Calu3 (cell line): ENCODE data around the gene RUFY3. TPM values are rescaled to one million over a fixed set of nuclear protein-coding genes. Genes with fewer than 3 reads are reported as not detected.

Experiments
- BruUV-seq: library from RNA; stranded (reverse); fragments of 400-500 nt; replicated peaks from 2 replicates; lab custom pipeline; 2021; lab: Mats Ljungman, UMichigan
- CTCF ChIA-PET: fragments of 300-600 bp; sonication (Branson Sonifier 250); formaldehyde crosslinking; loops from one replicate; lab custom pipeline; 2022; ENCODE audit warnings: antibody characterized with exemption; lab: Charles Lee
- DNase-seq: peaks from one replicate; pipeline ENCODE4 v3.0.0; 2022
- H3K27ac Mint-ChIP-seq: one replicate; pipeline ENCODE4 v1.8.0; 2022; ENCODE audit warnings: mixed read lengths; ENCODE audit not compliant: unreplicated experiment
- H3K27me3 Mint-ChIP-seq: one replicate; pipeline ENCODE4 v1.8.0; 2022; ENCODE audit warnings: mixed read lengths; ENCODE audit not compliant: unreplicated experiment
- H3K36me3 Mint-ChIP-seq: one replicate; pipeline ENCODE4 v1.8.0; 2022; ENCODE audit warnings: mild to moderate bottlenecking, moderate library complexity, mixed read lengths; ENCODE audit not compliant: insufficient read depth, unreplicated experiment
- H3K4me1 Mint-ChIP-seq: one replicate; pipeline ENCODE4 v1.8.0; 2022; ENCODE audit warnings: mild to moderate bottlenecking, low read depth, mixed read lengths; ENCODE audit not compliant: unreplicated experiment
- H3K4me3 Mint-ChIP-seq: one replicate; pipeline ENCODE4 v1.8.0; 2022; ENCODE audit warnings: mild to moderate bottlenecking, low read depth, moderate library complexity, mixed read lengths; ENCODE audit not compliant: unreplicated experiment
- H3K9me3 Mint-ChIP-seq: one replicate; pipeline ENCODE4 v1.8.0; 2022; ENCODE audit warnings: low read depth, mixed read lengths; ENCODE audit not compliant: unreplicated experiment
- intact Hi-C: fragments of 100-400 bp; cut with micrococcal nuclease; formaldehyde crosslinking; loops from one replicate; pipeline ENCODE4 v1.10.0; 2022; ENCODE audit not compliant: unreplicated experiment
- total RNA-seq: library from RNA; stranded (reverse); gene quantifications from 2 replicates; pipeline ENCODE4 v1.2.3, GENCODE V29; 2022
- TF ChIP-seq, protein P1 (sequence below): fragments of 200-600 bp; IDR thresholded peaks from one replicate; pipeline ENCODE4 v1.8.0; 2022; ENCODE audit warnings: antibody characterized with exemption; ENCODE audit not compliant: unreplicated experiment

The RUFY3 gene
- total RNA-seq, 1 experiment from 2014 or later, result 25.8 TPM

DNA sequence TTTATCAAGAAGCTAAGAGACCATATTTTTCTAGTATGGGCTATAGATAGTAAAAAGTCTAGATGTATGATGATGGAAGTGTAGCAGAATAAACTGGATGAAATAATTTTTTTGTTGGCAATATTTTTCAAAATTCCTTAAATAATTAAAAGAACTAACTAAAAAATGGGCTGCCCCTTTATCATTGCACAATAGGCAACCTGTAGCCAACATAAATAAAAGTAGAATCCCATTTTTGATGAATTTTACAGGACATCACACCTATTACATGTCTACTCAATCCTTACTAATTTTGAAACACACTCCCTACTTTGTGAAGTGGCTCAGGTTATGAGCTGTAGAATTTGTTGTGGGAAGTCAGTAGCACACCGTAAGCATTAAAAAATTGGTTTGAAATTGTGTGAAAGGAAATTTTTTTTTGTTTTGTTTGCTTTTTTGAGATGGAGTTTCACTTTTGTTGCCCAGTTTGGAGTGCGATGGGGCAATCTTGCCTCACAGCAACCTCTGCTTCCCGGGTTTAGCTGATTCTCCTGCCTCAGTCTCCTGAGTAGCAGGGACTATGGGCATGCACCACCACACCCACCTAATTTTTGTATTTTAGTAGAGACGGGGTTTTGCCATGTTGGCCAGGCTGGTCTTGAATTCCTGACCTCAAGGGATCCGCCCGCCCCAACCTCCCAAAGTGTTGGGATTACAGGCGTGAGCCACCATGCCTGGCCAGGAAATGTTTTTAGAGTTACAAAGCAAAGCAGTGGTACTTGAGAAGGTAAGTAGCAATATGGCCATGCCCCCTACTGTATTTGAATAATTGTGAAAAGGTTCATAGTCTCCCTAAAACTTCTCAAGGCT, 8.9 kb upstream of the RUFY3 start:
- intact Hi-C loops, result no loop called here
- Mint-ChIP-seq H3K4me3 (no peak overlapping the region), H3K36me3 (no peaks in the 10 kb centered on the region), H3K27me3 (no peaks in the 10 kb centered on the region), H3K4me1 (no peaks in the 10 kb centered on the region), H3K9me3 (no peaks in the 10 kb centered on the region), H3K27ac (no peak overlapping the region)
- CTCF ChIA-PET, result interaction anchor here (0.6 kb wide), 1 partner anchor 8 kb away, joined by 3 read pairs; no protein-coding TSS in a partner anchor
- no TSS peak for BruUV-seq
- no peak for DNase-seq
- TF ChIP-seq, protein P1, sequence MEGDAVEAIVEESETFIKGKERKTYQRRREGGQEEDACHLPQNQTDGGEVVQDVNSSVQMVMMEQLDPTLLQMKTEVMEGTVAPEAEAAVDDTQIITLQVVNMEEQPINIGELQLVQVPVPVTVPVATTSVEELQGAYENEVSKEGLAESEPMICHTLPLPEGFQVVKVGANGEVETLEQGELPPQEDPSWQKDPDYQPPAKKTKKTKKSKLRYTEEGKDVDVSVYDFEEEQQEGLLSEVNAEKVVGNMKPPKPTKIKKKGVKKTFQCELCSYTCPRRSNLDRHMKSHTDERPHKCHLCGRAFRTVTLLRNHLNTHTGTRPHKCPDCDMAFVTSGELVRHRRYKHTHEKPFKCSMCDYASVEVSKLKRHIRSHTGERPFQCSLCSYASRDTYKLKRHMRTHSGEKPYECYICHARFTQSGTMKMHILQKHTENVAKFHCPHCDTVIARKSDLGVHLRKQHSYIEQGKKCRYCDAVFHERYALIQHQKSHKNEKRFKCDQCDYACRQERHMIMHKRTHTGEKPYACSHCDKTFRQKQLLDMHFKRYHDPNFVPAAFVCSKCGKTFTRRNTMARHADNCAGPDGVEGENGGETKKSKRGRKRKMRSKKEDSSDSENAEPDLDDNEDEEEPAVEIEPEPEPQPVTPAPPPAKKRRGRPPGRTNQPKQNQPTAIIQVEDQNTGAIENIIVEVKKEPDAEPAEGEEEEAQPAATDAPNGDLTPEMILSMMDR, result no peak

DNA sequence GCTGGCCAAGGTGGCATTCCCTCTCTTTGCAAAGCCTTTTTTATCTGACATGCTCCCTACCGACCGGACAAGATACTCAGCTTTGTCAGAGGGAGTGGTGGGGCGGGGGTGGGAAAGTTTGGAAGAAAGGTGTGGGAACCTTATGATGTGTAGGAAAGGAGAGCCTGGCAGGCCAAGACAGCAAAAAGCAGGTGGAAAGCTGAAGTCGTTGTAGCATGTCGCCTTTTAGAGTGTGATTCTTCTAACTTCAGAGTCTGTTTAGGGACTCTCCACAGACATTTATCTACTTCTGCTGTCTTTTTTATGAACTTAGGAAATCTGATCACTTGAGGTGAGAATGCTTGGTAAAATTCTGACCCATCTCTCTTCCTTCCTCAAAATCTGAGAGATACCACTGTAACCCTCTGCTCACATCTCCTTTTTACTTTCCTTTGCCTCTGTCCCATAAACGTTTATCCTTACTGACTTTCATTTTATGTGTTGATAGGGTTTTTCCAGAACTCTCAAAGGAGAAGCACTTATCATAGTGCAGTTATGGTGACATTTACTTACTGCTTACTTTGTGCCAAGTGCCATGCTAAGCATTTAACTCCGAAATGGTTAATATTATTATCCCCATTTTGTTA, 8.2 kb upstream of the RUFY3 start:
- Mint-ChIP-seq H3K4me1 (no peaks in the 10 kb centered on the region), H3K4me3 (no peak overlapping the region), H3K27ac (no peak overlapping the region), H3K36me3 (no peaks in the 10 kb centered on the region), H3K9me3 (no peaks in the 10 kb centered on the region), H3K27me3 (no peaks in the 10 kb centered on the region)
- CTCF ChIA-PET, result no interaction called here
- no TSS peak for BruUV-seq
- DNase-seq, result no peak
- intact Hi-C loops, result no loop called here
- TF ChIP-seq, protein P1, result no peak

DNA sequence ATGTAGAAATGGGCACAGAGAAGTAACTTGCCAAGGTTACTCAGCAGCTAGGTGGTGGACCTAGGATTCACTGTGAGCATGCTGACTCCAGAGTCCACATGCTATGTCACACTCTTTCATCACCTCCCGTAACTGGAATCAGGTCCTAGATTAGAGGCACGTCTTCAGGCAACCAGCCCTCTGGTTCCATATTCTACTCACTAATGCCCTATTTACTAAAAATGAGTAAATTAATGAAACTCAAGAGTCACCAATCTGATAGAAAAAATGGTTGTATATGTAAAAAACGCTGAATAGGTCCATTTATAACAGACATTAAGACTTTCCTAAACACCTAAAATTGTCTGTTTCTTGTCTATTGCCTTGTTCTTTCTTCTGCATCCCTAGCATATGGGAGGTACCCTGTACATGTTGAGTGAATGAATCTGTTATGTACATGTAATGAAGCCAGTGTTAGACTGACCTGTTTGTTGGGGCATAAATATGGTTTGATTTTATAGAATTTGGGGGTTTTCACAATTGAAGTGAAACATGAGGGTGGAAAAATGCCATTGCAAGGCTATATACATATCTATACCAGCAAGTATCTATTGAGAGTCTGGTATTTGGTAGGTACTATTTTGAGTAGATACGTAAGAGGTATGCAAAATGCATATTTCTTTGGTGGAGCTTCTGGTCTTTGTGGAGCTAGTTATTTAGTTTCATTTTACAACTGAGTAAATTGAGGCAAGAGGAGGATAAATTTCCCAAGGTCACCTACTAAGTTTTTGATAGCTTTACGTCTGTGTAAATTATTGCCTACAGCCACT, 7.5 kb upstream of the RUFY3 start:
- TF ChIP-seq, protein P1, result no peak
- CTCF ChIA-PET, result no interaction called here
- Mint-ChIP-seq H3K27ac (no peak overlapping the region), H3K4me1 (no peaks in the 10 kb centered on the region), H3K9me3 (no peaks in the 10 kb centered on the region), H3K4me3 (no peak overlapping the region), H3K36me3 (no peaks in the 10 kb centered on the region), H3K27me3 (no peaks in the 10 kb centered on the region)
- DNase-seq, result no peak
- intact Hi-C loops, result no loop called here
- BruUV-seq, result no TSS peak

DNA sequence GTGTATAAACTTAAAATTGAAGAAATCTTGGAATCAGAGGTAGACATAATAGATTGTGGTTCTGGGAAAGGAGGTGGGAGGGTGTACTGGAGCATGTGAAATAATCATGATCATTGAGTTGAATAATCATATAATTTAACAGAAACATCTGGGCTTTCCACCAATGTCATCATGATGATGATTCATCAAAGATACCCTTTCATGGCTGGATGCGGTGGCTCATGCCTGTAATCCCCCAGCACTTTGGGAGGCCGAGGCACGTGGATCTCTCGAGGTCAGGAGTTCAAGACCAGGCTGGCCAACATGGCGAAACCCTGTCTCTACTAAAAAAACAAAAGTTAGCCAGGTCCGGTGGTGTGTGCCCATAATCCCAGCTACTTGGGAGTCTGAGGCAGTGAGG, 6.7 kb upstream of the RUFY3 start:
- no peaks in the 10 kb centered on the region for H3K27me3 Mint-ChIP-seq
- DNase-seq, result no peak
- BruUV-seq, result no TSS peak
- CTCF ChIA-PET, result no interaction called here
- H3K27ac Mint-ChIP-seq, result no peak overlapping the region
- TF ChIP-seq, protein P1, result no peak
- H3K36me3 Mint-ChIP-seq, result no peaks in the 10 kb centered on the region
- no peaks in the 10 kb centered on the region for H3K4me1 Mint-ChIP-seq
- intact Hi-C loops, result no loop called here
- no peaks in the 10 kb centered on the region for H3K9me3 Mint-ChIP-seq
- H3K4me3 Mint-ChIP-seq, result no peak overlapping the region
